Occipital lobe (tissue), 3 donors: ENCODE data around the gene NOP10. TPM values are rescaled to one million over a fixed set of nuclear protein-coding genes. Genes with fewer than 3 reads are reported as not detected.

Experiments
- DNase-seq: peaks from one replicate; lab custom pipeline; 2025; lab: John Stamatoyannopoulos, UW
- small RNA-seq: library from RNA; depleted of rRNA; stranded (forward); fragments of <200 nt; gene quantifications from one replicate; pipeline ENCODE3, GENCODE V24; 2014
- total RNA-seq: library from RNA; depleted of rRNA; stranded (reverse); fragments of >200 nt; gene quantifications from one replicate; pipeline ENCODE4 v1.2.3, GENCODE V29; 2014

NOP10 gene
- total RNA-seq, 1 donor from 2014 or later, result 77.4 TPM

DNA sequence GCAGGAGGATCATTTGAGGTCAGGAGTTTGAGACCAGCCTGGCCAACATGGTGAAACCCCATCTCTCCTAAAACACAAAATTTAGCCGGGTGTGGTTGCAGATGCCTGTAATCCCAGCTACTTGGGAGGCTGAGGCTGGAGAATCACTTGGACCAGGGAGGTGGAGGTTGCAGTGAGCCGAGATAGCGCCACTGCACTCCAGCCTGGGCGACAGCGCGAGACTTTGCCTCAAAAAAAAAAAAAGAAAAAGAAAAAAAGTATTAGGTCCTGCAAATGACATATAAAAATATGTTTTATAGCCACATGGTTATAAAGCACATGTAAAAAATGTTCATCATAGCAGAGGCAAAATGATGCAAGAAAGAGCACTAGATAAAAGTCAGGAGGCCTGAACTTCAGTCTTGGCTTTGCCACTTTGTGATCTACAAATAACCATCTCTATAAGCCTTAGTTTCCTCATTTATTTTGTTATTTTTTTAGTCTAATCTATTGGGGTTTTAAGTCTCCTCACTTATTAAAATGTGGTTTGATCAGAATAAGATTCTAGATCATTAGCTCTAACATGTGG lies 10.3 kb downstream of the NOP10 start:
- no peak for DNase-seq

DNA sequence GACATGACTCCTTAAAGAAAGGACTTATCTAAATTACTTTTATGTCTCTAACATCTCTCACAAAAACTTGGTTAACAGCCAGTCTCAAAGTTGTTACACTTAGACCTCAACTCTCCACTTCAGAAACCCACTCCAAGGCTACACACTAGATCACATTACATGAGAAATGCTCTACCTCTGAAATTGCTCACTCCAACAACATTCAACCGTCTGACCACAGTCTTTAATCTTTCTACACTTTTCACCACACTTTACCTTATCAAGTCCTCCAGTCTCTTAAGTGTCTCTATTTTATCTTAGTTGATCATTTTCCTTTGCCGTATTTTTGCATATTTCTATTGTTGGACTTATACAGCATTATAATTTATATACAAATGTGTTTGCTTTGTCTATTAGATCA lies 11.1 kb downstream of the NOP10 start:
- DNase-seq, result no peak

DNA sequence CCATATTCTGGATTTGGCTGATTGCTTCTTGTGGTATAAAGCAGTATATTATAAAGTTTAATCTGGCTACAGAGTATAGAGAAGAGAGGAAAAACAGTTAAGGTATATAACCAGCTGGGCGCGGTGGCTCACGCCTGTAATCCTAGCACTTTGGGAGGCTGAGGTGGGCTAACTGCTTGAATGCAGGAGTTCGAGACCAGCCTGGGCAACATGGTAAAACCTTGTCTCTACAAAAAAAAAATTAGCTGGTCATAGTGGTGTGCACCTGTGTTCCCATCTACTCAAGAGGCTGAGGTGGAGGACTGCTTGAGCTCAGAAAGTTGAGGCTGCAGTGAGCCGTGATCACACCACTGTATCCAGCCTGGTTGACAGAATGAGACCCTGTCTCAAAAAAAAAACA lies 12.7 kb downstream of the NOP10 start:
- no peak for DNase-seq

DNA sequence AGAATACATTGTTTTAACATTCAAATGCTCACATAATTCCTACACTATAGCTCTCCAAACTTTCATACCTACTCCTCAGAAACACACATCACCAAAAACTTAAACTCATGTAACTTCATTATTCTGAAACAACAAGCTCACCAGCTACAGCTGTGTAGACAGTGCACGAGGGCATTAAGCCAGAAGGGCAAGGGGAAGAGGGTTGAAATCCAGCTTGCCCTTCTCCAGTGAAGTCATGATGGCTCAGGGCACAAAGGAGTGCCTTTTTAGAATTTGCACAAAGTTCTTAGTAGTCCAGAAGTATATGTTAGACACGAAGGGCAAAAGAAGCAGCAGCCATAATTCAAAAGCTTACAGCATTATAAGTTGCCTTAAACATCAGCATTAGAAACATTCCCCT lies 13.9 kb downstream of the NOP10 start:
- no peak for DNase-seq

DNA sequence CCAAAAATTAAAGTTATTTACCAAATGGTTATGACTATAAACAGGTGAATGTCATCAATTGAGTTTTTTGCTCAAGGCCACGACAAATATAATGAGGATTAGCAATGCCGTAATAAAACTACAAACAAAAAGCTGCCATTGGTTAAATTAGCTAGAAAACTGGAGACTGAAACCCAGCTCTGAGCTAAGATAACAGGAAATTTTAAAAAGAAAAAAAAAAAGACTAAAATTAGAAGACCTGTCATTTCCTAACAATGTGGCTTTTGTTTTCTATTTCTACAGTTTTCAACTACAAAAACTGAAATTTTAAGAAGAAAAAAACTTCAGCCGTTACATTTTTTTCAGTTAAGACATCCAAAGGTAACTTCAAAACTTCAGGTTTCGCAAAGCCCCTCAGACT lies 15.0 kb downstream of the NOP10 start:
- DNase-seq, result no peak

DNA sequence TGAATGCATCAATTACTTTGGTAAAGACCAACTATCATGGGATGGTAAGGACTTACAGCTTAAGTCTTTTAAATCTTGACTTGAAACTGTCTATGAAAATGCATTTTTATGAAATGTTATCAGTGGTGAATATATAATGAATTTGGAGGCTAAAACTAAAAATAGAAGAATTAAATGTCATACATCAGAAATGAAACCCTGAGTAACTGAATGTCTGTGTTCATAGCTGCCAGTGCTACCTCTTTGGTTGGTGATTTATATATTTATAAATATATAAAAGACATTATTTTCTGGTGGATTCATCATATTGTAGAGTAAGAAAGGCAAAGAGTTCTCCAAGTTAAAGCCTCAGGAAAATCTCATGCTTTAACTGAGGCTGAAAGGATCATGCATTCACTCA lies 17.6 kb downstream of the NOP10 start:
- DNase-seq, result no peak

DNA sequence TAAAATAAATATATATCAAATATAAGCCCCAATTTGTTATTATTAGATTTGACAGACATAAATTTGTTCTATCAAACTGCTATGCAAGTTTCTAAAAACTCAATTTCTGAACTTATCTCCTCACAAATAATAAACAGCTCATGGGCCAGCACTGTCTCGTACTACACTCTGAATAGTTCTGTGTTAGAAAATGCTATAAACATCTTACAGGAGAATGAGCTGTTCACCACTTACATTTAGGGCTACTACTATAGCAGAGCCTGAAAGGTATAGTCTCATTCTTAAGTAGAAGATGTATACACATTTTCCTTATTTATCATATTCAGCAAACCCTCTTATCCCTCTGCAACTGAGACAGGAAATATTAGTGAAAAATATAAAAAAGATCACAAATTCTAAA lies 18.0 kb downstream of the NOP10 start:
- no peak for DNase-seq

DNA sequence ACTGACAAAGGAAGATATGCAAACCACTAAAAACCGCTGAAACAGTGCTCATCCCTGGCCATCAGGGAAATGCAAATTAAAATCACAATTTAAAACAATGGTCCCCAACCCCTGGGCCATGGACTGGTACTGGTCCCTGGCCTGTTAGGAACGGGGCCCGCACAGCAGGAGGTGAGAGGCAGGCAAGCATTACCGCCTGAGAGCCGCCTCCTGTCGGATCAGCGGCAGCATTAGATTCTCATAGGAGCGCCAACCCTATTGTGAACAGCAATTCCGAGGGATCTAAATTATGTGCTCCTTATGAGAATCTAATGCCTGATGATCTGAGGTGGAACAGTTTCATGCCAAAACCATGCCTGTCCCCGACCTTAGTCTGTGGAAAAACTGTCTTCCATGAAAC lies 19.7 kb downstream of the NOP10 start:
- no peak for DNase-seq

DNA sequence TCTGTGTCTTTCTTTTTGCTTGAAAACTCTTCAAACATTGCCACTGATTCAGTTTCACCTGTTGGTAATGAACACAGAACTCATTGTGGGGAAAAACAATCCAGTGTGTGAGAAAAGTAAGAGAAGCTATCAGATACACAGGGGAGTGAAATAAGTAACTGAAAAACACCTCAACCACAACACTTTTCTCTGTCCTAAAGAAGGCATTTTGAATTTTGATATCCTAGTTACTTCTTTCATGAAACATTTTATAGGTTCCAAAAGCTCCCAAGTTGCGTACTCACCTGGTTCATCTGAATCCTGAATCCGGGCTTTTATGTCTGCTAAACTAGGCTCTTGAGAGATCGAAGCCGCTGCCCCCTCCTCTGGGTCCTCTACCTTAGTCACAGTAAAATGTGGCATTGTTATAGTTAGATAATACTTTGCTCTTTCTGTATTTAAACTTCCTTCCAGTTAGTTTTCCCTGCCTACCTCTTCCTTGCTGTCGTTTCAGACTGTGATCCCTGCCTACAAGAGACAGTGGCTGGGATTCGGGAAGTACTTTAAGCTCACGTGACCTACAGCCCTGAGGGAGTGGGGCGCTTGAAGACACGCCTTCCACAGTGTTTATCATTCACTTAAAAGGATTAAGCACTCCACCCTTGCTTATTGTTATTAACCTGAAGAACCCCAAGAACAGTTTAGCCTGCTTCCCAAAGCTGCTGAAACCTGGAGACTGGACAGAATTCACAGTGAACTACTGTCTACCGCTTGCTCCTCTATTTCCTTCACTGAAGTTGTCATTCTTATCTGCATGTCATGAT lies 24.5 kb downstream of the NOP10 start:
- no peak for DNase-seq

DNA sequence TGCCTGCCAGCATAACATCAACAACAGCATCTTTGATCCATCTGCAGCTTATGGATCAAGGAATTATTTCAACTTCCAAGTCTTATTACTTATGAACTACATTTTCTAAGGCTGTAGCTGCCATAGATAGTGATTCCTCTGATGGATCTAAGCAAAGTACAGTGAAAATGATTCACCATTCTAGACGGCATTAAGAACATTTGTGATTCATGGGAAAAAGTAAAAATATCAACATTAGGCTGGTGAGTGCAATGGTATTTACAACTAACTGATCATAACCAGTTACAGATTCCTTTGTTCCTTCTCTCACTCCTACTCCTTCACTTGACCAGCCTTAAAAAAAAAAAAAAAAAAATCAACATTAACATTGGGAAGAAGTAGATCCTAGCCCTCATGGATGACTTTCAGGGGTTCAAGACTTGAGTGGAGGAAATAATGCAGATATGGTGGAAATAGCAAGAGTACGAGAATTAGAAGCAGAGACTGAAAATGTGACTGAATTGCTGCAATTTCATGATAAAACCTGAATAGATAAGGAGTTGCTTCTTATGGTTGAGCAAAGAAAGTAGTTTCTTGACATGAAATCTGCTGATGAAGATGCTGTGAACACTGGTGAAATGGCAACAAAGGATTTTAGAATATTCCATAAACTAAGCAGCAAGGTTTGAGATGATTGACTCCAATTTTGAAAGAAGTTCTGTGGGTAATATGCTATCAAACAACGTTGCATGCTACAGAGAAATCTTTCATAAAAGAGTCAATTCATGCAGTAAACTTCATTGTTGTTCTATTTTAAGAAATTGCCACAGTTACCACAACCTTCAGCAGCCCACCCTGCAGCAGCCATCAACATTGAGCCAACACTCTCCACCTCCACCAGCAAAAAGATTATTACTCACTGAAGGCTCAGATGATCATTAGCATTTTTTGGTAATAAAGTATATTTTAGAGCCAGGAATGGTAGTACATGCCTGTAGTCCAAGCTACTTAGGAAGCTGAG lies 28.1 kb downstream of the NOP10 start:
- DNase-seq, result no peak

DNA sequence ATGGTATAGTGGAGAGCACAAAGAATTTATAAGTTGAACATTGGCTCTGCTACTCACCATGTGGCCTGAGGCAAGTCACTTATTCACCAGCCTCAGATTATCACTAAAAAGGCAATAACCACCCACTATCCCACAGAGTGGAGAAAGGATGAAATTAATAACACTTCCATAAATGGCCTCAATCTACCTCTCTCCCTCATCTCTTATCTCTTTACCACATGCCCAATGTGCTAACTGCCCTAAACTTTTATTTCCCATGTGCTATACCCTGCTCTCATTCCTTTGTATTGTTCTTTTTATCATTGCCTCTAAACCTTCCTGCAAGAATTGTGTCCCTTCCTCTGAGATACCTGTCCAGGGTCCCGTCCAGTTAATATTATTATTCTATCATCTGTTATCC lies 31.4 kb downstream of the NOP10 start:
- no peak for DNase-seq

DNA sequence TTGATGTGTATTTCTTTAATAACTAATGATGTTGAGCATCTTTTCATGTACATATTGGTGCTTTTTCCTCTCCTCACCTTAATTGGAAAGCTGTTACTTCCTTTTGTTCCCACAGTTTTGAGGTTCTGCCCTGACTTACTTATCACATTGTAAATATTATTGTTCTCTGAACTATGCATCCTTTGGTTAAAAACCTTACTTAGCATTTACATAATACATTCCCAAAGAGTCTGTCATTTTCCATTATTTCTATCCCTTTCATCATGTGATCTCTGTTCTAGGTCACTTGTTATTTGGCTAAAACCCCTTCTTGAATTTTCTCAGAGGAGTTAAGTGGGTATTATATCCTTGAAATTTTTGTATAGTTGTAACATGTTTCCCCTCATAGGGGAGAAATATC lies 38.3 kb downstream of the NOP10 start:
- no peak for DNase-seq

DNA sequence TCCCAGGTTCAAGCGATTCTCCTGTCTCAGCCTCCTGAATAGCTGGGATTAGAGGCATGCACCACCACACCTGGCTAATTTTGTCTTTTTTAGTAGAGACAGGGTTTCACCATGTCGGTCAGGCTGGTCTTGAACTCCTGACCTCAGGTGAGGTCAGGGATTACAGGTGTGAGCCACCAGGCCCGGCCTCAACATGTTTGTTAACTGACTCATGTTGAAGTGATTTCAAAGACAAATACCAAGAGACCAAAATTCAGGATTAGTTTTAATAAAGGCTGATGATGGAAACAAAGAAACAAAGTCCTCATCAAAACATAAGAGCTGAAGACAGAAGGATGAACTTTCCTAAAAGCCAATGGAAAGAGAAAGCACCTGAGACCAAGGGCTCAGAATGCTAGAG lies 41.9 kb downstream of the NOP10 start:
- no peak for DNase-seq

DNA sequence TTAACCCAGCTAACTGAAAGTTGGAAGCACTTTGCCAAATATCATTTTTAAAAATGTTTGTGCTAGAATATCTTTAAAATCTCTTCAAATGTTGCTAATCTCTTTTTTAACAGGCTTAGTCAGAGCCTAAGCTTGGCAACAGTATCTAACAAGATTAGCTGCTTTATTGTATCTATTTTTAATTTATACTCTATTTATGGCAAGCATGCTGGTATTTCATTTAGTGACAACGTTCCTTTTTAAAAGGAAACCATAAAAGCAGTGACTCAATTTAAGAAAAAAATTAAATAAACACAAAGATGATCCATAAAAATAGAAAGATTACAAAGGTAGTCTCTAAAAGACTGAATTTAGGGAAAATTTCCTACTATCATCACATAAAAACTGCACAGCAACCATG lies 45.9 kb downstream of the NOP10 start:
- DNase-seq, result no peak

DNA sequence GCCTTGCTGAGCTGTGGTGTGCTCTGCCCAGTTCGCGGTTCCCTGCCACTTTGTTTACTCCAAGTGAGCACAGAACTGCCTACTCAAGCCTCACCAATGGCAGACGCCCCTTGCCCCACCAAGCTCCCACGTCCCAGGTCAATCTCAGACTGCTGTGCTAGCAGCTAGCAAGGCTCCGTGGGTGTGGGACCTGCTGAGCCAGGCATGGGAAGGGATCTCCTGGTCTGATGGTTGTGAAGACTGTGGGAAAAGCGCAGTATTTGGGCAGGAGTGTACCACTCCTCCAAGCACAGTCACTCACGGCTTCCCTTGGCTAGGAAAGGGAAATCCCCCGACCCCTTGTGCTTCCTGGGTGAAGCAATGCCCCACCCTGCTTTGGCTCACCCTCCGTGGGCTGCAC lies 50.3 kb downstream of the NOP10 start:
- DNase-seq, result no peak

Small RNA genes within 50 kb of the gene (small RNA-seq; reads per million reads assigned to genes)
- gene MIR1233-1 (not detected), gene RF00019 (not detected)

Other genes with a start within 250 kb of the NOP10 start
- 21.2 TPM for gene EMC7, start 241.3 kb downstream of the NOP10 start, total RNA-seq
- gene PGBD4, start 241.1 kb downstream of the NOP10 start, total RNA-seq, result 6.2 TPM
- 117 TPM for gene KATNBL1, start 133.0 kb downstream of the NOP10 start, total RNA-seq
- 128 TPM for gene EMC4, start 118.1 kb downstream of the NOP10 start, total RNA-seq
- 39.5 TPM for gene SLC12A6, start 5.4 kb downstream of the NOP10 start, total RNA-seq
- not detected for gene NUTM1, start 179 bp upstream of the NOP10 start, total RNA-seq
- 16.4 TPM for gene LPCAT4, start 24.1 kb upstream of the NOP10 start, total RNA-seq
- gene GOLGA8A, start 94.7 kb upstream of the NOP10 start, total RNA-seq, result 29.6 TPM
- 39.9 TPM for gene GOLGA8B, start 240.5 kb upstream of the NOP10 start, total RNA-seq